Naive thymus-derived CD8-positive, alpha-beta T cell (primary cell): ENCODE results near the gene LCT. TPM values are rescaled to one million over a fixed set of nuclear protein-coding genes. Genes with fewer than 3 reads are reported as not detected.

Source experiments
- ATAC-seq, 2 donors: fragments of 150-1000 bp; cut with Tn5 transposase in 1 of 2; sonication (Bioruptor Pico), chemical (Tn5 transposase) in 1 of 2; 1 replicate in 1 of 2; 2 replicates in 1 of 2; pipeline ENCODE4 v1.10.0; 2021; ENCODE audit warnings: mild to moderate bottlenecking in 2 of 2, moderate library complexity in 2 of 2
- POLR2A ChIA-PET: fragments of 350-600 bp; sonication (Branson Sonifier 250); formaldehyde crosslinking; loops from one replicate; lab custom pipeline; 2021; ENCODE audit warnings: antibody characterized with exemption; lab: Charles Lee
- DNase-seq, 10 donors: peaks; one replicate each; pipeline versions ENCODE4 v3.0.0 to v3.0.0-alpha.2; 2020 to 2022
- H3K27ac Mint-ChIP-seq, 10 donors: one replicate each; pipeline ENCODE4 v1.8.0; 2020 to 2022; ENCODE audit warnings: mild to moderate bottlenecking in 10 of 10, mixed read lengths in 10 of 10, moderate library complexity in 4 of 10, inconsistent platforms in 1 of 10
- H3K27me3 Mint-ChIP-seq, 5 donors: one replicate each; pipeline ENCODE4 v1.8.0; 2021 to 2022; ENCODE audit warnings: mixed read lengths in 5 of 5
- H3K36me3 Mint-ChIP-seq, 3 donors: one replicate each; pipeline ENCODE4 v1.8.0; 2020 to 2022; ENCODE audit warnings: mixed read lengths in 3 of 3, mild to moderate bottlenecking in 2 of 3, inconsistent platforms in 1 of 3
- H3K4me1 Mint-ChIP-seq, 4 donors: one replicate each; pipeline ENCODE4 v1.8.0; 2021 to 2022; ENCODE audit warnings: mixed read lengths in 4 of 4
- H3K4me3 Mint-ChIP-seq, 10 donors: one replicate each; pipeline ENCODE4 v1.8.0; 2020 to 2022; ENCODE audit warnings: mild to moderate bottlenecking in 10 of 10, mixed read lengths in 10 of 10, moderate library complexity in 6 of 10, inconsistent platforms in 1 of 10
- H3K9me3 Mint-ChIP-seq, 9 donors: one replicate each; pipeline ENCODE4 v1.8.0; 2020 to 2022; ENCODE audit warnings: mixed read lengths in 9 of 9, mild to moderate bottlenecking in 3 of 9, inconsistent platforms in 1 of 9, moderate library complexity in 1 of 9
- polyA plus RNA-seq, 3 donors: library from polyadenylated mRNA; unstranded; fragments of 300-500 nt; fragmentation: Illumina TruSeq; gene quantifications; one replicate each; pipeline ENCODE4 v1.2.3, GENCODE V29; 2021
- total RNA-seq, 8 experiments: library from RNA in 2 of 8; stranded (reverse) in 2 of 8; gene quantifications; one replicate each; pipeline ENCODE4 v1.2.3 and lab custom pipeline; 2021 to 2026

LCT gene
- total and polyA plus RNA-seq, 5 experiments from 2014 or later: 0.22 to 0.36 TPM; not detected in 3

DNA sequence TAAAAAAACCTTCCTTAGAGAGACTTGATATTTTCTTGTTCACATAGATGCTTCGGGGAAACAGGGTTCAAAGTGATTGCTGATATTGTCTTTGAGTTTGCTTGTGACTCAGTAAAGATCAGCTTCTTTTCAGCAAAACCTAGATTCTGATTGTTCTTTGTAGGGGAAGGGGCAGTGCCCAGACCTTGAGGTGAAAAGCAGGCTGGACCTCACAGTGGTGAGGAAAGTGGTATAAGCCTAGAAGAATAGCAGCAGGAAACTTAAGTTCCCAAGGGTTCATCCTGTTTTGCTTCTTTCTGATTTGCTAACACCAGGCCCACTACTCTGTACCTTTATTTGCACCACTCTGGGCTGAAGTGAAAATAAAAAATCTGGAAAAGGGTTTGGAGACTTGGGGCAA, 74.5 kb downstream of the LCT start:
- H3K36me3 Mint-ChIP-seq: peaks cover 4 to 88% (median 32%) of the 10 kb centered on the region in 3 donors
- ATAC-seq (no peak), DNase-seq (no peak)
- H3K4me3 Mint-ChIP-seq: no peak overlapping the region
- peaks cover 3 to 8% (median 5%) of the 10 kb centered on the region in 4 donors for H3K4me1 Mint-ChIP-seq
- H3K9me3 Mint-ChIP-seq: peaks cover 0 to 5% (median 0%) of the 10 kb centered on the region in 9 donors
- H3K27me3 Mint-ChIP-seq: no peaks in the 10 kb centered on the region
- H3K27ac Mint-ChIP-seq: peak overlapping the region in 2 of 10 donors; percentile 22 to 47
- POLR2A ChIA-PET: no interaction called here

DNA sequence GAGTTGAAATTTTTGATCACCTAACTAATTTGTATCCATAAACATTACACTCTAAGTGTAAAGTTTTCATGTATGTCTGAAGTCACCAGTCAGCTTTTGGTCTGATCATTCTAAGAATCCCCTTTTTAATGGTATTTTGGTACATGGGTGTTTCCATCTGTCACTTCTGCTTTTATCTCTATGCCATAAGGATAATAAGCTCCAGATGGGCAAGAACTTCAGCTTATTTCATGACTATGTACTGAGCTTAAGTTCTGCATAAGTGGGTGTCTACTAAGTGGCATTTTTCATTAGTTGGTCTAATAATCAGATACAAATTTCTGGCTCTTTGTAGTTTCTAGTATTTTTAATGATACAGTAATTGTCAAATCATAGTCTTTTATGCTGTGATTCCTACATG, 75.0 kb downstream of the LCT start:
- DNase-seq (no peak), ATAC-seq (no peak)
- H3K4me1 Mint-ChIP-seq: peaks cover 0 to 8% (median 3%) of the 10 kb centered on the region in 4 donors
- peaks cover 0 to 6% (median under 1%) of the 10 kb centered on the region in 9 donors for H3K9me3 Mint-ChIP-seq
- peaks cover under 1 to 88% (median 37%) of the 10 kb centered on the region in 3 donors for H3K36me3 Mint-ChIP-seq
- no peaks in the 10 kb centered on the region for H3K27me3 Mint-ChIP-seq
- POLR2A ChIA-PET: interaction anchor here (0.6 kb wide), 1 partner anchor 11 kb away, joined by 5 read pairs; no protein-coding TSS in a partner anchor
- no peak overlapping the region for H3K4me3 Mint-ChIP-seq
- no peak overlapping the region for H3K27ac Mint-ChIP-seq

DNA sequence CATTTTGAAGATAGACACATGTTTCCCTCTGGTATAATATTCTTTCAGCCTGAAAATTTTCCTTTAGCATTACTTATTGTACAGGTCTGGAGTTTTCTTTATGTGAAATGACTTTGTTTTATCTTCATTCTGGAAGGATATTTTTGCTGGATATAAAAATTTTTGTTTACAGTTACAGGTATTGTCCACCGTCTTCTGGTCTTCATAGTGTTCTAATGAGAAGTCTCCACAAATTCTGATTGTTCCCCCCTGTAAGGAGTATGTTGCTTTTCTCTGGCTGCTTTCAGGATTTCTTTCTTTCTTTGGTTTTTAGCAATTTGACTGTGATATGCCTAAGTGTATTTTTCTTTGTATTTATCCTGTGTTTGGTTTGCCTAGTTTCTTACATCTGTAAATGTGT, 80.3 kb downstream of the LCT start:
- H3K27me3 Mint-ChIP-seq: no peaks in the 10 kb centered on the region
- ATAC-seq (no peak), DNase-seq (no peak)
- H3K9me3 Mint-ChIP-seq: peaks cover 0 to 17% (median 6%) of the 10 kb centered on the region in 9 donors
- H3K36me3 Mint-ChIP-seq: peaks cover 10 to 85% (median 46%) of the 10 kb centered on the region in 3 donors
- POLR2A ChIA-PET: no interaction called here
- no peak overlapping the region for H3K27ac Mint-ChIP-seq
- peaks cover 0 to 5% (median under 1%) of the 10 kb centered on the region in 4 donors for H3K4me1 Mint-ChIP-seq
- no peak overlapping the region for H3K4me3 Mint-ChIP-seq

DNA sequence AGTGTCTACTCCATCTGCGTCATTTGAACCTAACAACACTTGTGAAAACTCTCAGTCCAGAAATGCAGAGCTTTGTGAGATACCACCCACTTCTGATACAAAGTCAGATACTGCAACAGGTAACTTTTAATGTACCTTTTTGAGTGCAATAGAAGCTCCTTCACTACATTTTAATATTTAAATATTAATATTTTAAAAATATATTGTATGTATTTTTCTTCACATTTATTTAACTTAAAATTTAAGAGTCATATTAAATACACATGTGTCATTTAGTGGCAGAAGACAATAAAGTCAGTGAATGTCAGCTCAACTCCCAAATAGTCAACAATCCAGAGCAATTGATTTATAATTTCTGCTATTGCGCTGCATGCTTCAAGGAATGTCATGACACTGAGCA, 81.4 kb downstream of the LCT start:
- DNase-seq (no peak), ATAC-seq (no peak)
- no peak overlapping the region for H3K4me3 Mint-ChIP-seq
- peaks cover 10 to 83% (median 42%) of the 10 kb centered on the region in 3 donors for H3K36me3 Mint-ChIP-seq
- no peak overlapping the region for H3K27ac Mint-ChIP-seq
- peaks cover 0 to 17% (median 6%) of the 10 kb centered on the region in 9 donors for H3K9me3 Mint-ChIP-seq
- POLR2A ChIA-PET: no interaction called here
- H3K27me3 Mint-ChIP-seq: no peaks in the 10 kb centered on the region
- peaks cover 0 to 3% (median under 1%) of the 10 kb centered on the region in 4 donors for H3K4me1 Mint-ChIP-seq

DNA sequence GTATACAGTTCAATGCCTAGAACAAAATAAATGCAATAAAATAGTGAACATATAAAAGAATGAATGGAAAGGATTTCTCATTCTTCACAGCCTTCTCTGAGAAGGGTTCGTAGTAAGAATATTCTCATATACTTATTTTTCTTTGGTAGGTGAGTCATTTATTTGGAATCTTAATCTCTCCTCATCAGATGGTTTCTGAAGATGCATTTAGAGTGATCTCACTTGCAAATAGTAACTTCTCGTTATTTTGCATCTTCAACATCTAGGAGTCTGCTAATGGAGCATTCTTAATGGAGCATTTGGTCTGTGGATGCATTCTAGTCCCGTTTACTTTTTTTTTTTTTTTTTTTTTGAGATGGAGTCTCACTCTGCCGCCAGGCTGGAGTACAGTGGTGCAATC, 91.4 kb downstream of the LCT start:
- peak overlapping the region in 3 of 10 donors; percentile 7 to 48 (median 37) for H3K4me3 Mint-ChIP-seq

DNA sequence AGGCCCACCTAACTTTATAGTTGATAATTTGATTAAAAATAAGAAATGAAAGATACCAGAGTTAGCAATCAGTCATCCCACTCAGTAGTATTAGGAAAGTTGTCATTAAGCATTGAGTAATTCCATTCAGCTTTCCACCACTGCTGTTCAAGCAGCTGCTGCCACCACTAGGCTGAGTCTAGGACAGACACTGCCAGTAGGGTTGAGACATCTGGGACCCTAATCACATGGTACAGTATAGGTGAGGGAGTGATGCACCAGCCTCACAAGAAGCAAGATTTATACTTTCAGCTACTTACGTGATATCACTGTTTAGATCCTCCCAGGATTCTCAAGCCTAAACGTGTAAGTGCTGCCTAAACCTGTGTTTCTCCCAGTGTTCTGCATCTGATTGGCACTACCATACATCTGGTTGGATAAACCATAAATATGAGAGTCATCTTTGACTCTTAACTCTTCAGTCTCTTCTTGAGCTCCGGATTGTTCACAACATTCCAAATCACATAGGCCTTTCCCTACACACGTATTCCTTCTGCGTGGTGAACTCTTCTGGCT, 92.1 kb downstream of the LCT start:
- DNase-seq: peak in 4 of 10 donors; percentile 17 to 21 (median 19)
- peaks cover 0 to 45% (median 7%) of the 10 kb centered on the region in 3 donors for H3K36me3 Mint-ChIP-seq
- H3K4me3 Mint-ChIP-seq: peak overlapping the region in 9 of 10 donors; percentile 56 to 76 (median 68)
- peaks cover 0 to 4% (median 0%) of the 10 kb centered on the region in 9 donors for H3K9me3 Mint-ChIP-seq
- H3K27ac Mint-ChIP-seq: peak overlapping the region in 3 of 10 donors; percentile 16 to 58 (median 44)
- POLR2A ChIA-PET: interaction anchor here (0.7 kb wide), 1 partner anchor 213 kb away, joined by 3 read pairs; the partner anchor contains the start of gene R3HDM1
- no peaks in the 10 kb centered on the region for H3K27me3 Mint-ChIP-seq
- peaks cover 30 to 54% (median 49%) of the 10 kb centered on the region in 4 donors for H3K4me1 Mint-ChIP-seq
- no peak for ATAC-seq

More for the DNA sequence above, 91.4 kb downstream of the LCT start:
- POLR2A ChIA-PET: interaction anchor here (0.7 kb wide), 1 partner anchor 214 kb away, joined by 3 read pairs; the partner anchor contains the start of gene R3HDM1
- Mint-ChIP-seq H3K27ac (peak overlapping the region in 1 of 10 donors; percentile 1), H3K27me3 (no peaks in the 10 kb centered on the region), H3K9me3 (peaks cover 0 to 4% (median 0%) of the 10 kb centered on the region in 9 donors), H3K36me3 (peaks cover 0 to 51% (median 7%) of the 10 kb centered on the region in 3 donors), H3K4me1 (peaks cover 31 to 55% (median 51%) of the 10 kb centered on the region in 4 donors)
- no peak for DNase-seq
- ATAC-seq: no peak

DNA sequence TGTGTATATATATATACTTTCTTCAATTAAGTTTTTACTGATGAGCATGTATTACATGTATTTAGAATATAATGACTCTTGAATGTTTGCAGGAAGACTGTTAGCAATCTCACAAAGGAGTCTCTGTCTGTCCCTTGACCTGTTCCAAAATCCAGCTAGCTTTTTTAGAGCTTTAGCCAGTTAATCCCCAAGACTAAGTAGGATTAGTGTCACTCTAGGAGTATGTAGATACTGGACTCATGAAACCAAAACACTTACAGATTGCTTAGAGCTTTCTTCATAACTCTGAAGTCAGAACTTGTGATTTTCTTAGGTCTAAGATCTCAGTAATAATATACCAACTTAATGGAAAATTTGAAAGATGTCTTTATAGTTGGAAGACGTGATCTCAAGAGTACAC, 93.1 kb downstream of the LCT start:
- no peak for ATAC-seq
- peak overlapping the region in 9 of 10 donors; percentile 56 to 76 (median 68) for H3K4me3 Mint-ChIP-seq
- peaks cover 0 to 4% (median 0%) of the 10 kb centered on the region in 9 donors for H3K9me3 Mint-ChIP-seq
- H3K36me3 Mint-ChIP-seq: peaks cover 0 to 35% (median 4%) of the 10 kb centered on the region in 3 donors
- peaks cover 26 to 49% (median 44%) of the 10 kb centered on the region in 4 donors for H3K4me1 Mint-ChIP-seq
- POLR2A ChIA-PET: no interaction called here
- no peaks in the 10 kb centered on the region for H3K27me3 Mint-ChIP-seq
- peak overlapping the region in 5 of 10 donors; percentile 7 to 58 (median 44) for H3K27ac Mint-ChIP-seq
- DNase-seq: no peak

DNA sequence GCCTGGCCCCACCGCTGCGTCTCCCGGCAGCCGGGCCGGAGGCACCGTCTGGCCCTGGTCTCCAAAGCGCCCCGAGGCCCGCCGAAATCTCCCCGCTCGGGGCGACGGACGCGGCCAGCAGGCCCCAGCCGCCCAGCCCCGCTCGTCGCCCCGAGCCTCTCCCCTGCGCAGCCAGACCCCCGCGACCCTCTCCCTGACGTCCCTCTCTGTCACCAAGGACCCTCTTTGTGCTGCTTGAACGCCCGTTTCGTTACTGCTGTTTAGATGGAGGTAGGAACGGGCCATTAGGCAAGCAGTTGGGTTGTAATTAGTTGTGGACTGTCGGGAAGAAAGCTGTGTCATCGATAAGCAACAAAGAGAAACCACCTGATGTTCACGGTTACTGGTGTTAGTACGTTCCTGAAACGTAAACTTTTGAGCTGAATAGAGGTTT, 94.6 kb downstream of the LCT start:
- H3K9me3 Mint-ChIP-seq: peaks cover 0 to 4% (median 0%) of the 10 kb centered on the region in 9 donors
- POLR2A ChIA-PET: interaction anchor here (0.8 to 1.4 kb wide), 4 partner anchors 11 to 823 kb away, joined by 3 to 4 read pairs (median 3); partner anchors contain the start of gene CCNT2
- DNase-seq: peak in 4 of 10 donors; percentile 8 to 48 (median 44)
- peak overlapping the region; percentile 91 to 98 (median 98) for H3K27ac Mint-ChIP-seq
- no peaks in the 10 kb centered on the region for H3K27me3 Mint-ChIP-seq
- peaks cover 0 to 20% (median 2%) of the 10 kb centered on the region in 3 donors for H3K36me3 Mint-ChIP-seq
- H3K4me1 Mint-ChIP-seq: peaks cover 23 to 45% (median 42%) of the 10 kb centered on the region in 4 donors
- peak; percentile 3 to 6 for ATAC-seq
- peak overlapping the region; percentile 90 to 99 (median 97) for H3K4me3 Mint-ChIP-seq

DNA sequence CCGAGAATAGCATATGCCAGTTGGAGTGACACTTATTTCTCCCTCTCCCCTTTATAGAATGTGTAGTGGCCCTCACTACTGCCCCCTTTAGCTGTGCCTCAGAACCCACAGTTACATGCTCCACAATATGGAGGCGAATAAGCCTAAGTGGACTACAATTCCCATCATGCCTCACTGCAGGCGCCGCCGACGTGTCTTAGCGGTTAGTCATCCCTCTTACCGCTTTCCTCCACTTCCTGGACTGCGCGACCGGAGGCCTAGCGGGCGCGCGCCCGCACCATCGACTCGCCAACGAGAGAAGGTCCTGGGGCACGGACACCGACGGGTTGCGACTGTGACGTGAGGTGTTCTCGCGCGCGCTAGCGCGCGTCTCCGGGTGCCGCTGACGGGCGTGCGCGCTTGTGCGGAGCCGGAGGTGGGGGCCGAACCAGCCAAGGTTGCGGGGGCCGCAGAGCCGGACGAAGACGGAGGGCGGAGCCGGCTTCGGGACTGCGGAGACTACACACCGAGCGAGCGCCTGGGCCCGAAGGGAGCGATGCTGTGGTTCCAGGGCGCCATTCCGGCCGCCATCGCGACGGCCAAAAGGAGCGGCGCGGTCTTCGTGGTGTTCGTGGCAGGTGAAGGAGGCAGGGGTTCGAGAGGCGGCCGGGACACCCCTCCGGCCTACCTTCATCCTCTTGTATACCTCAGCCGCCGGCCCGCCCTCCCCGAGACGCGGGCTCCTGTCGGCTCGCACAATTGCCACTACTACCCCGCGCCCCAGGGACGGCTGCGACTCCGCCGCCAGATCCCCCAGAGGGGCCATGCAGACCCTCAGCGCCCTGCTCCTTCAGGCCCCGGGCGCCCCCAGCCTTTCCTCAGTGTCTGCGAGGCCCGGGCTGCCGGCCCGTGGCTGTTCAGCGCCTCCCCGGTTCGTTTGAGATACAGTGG, 95.3 kb downstream of the LCT start, which contains the start of gene UBXN4:
TSS of gene UBXN4 (plus strand) at position 461 of the 930 bp plus-strand sequence. CDS start at position 536, 75 bp downstream.
- peaks cover 0 to 13% (median 2%) of the 10 kb centered on the region in 3 donors for H3K36me3 Mint-ChIP-seq
- H3K4me3 Mint-ChIP-seq: peak within 1 kb of the TSS; percentile 90 to 99 (median 97)

DNA sequence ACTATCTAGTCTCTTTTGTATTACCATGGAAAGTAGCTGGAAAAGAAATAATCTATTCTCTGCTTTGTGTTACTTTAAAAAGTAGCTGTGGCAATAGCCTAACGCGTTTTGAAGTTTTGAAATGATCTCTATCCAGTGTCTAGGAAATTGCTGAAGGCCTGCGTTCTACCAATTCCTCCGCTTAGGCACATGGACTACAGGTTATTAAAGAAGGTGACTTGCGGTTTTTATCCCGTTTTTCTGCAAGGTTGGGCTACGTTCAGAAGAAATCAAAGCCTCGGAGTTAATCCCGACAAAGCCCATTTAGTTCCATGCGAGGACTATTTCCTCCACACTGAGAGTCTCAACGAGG, 96.0 kb downstream of the LCT start:
- H3K36me3 Mint-ChIP-seq: peaks cover 0 to 7% (median 2%) of the 10 kb centered on the region in 3 donors
- POLR2A ChIA-PET: interaction anchor here (0.5 to 1.5 kb wide), 12 partner anchors 9 to 823 kb away, joined by 3 to 9 read pairs (median 4); partner anchors contain the start of genes CCNT2, MCM6 and ZRANB3
- H3K4me1 Mint-ChIP-seq: peaks cover 20 to 39% (median 34%) of the 10 kb centered on the region in 4 donors
- ATAC-seq (no peak), DNase-seq (no peak)
- peak overlapping the region in 8 of 10 donors; percentile 63 to 98 (median 96) for H3K27ac Mint-ChIP-seq
- peak overlapping the region in 4 of 10 donors; percentile 97 to 99 (median 98) for H3K4me3 Mint-ChIP-seq
- no peaks in the 10 kb centered on the region for H3K27me3 Mint-ChIP-seq
- H3K9me3 Mint-ChIP-seq: peaks cover 0 to 4% (median 0%) of the 10 kb centered on the region in 9 donors

More for the DNA sequence above, 95.3 kb downstream of the LCT start, which contains the start of gene UBXN4:
- peaks cover 0 to 4% (median 0%) of the 10 kb centered on the region in 9 donors for H3K9me3 Mint-ChIP-seq
- peak within 1 kb of the TSS; percentile 91 to 98 (median 98) for H3K27ac Mint-ChIP-seq
- H3K4me1 Mint-ChIP-seq: peaks cover 24 to 42% (median 39%) of the 10 kb centered on the region in 4 donors
- no peaks in the 10 kb centered on the region for H3K27me3 Mint-ChIP-seq
- ATAC-seq (peak; percentile 90 to 91), DNase-seq (peak; percentile 78 to 98 (median 90))
- POLR2A ChIA-PET: interaction anchor here (0.6 to 1.5 kb wide), 14 partner anchors 9 to 823 kb away, joined by 3 to 9 read pairs (median 4); partner anchors contain the start of genes CCNT2, MCM6 and ZRANB3

DNA sequence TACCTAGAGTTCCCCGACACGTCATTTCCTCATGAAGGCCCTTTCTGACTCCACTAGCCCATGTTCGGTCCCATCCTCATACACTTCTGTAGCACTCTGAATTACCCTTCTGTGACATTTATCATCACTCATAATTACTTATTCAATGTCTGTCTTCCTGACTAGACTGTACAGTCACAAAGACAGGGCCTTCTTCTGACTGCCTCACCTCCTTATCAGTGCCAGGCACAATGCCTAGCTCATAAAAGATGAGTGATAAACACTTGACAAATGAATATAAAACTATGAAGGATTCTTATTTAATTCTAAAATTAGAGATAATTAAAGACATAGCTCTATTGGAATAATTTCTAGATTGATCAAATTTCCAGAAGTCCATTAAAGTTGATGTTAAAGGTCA, 96.8 kb downstream of the LCT start:
- Mint-ChIP-seq H3K27ac (no peak overlapping the region), H3K4me1 (peaks cover 19 to 34% (median 28%) of the 10 kb centered on the region in 4 donors), H3K9me3 (peaks cover 0 to 4% (median 0%) of the 10 kb centered on the region in 9 donors), H3K27me3 (no peaks in the 10 kb centered on the region), H3K4me3 (no peak overlapping the region), H3K36me3 (peaks cover 0 to 2% (median under 1%) of the 10 kb centered on the region in 3 donors)
- DNase-seq: no peak
- POLR2A ChIA-PET: interaction anchor here (1.5 kb wide), 1 partner anchor 136 kb away, joined by 5 read pairs; the partner anchor contains the start of gene MCM6
- ATAC-seq: no peak
